GM20431 (cell line): Measurements from ENCODE around the gene SSBP3.
"Not testable (repeated sequence)": the region's sequence is repeated elsewhere in the genome, so short reads cannot be mapped to it uniquely, and the experiment has no call there.

Source experiments
- in situ Hi-C: fragments of 300-500 bp; cut with MseI, MboI; formaldehyde crosslinking; loops from one replicate; pipeline ENCODE4 v1.15.0; 2020; ENCODE audit warnings: low sequenced_read_pairs; ENCODE audit not compliant: unreplicated experiment

SSBP3 gene

GRCh38 chr1:54356680-54357147, 49.5 kb downstream of the SSBP3 start:
- in situ Hi-C loops = no loop called here

- in situ Hi-C loops = no loop called here
Observed at GRCh38 chr1:54355931-54356679, 50.1 kb downstream of the SSBP3 start.

- in situ Hi-C loops = no loop called here
Observed at GRCh38 chr1:54354899-54355298, 51.3 kb downstream of the SSBP3 start.

- in situ Hi-C loops = no loop called here
Observed at GRCh38 chr1:54353959-54354358, 52.2 kb downstream of the SSBP3 start.

- in situ Hi-C loops = no loop called here
Observed at GRCh38 chr1:54352755-54353154, 53.4 kb downstream of the SSBP3 start.

- in situ Hi-C loops = no loop called here
Observed at GRCh38 chr1:54350360-54350759, 55.8 kb downstream of the SSBP3 start.

- in situ Hi-C loops = no loop called here
Observed at GRCh38 chr1:54348700-54349021, 57.5 kb downstream of the SSBP3 start.

- in situ Hi-C loops = no loop called here
Observed at GRCh38 chr1:54347955-54348699, 58.1 kb downstream of the SSBP3 start.

GRCh38 chr1:54347261-54347954, 58.8 kb downstream of the SSBP3 start:
- in situ Hi-C loops = no loop called here

- in situ Hi-C loops = not testable (repeated sequence)
Observed at GRCh38 chr1:54345548-54345947, 60.6 kb downstream of the SSBP3 start.

- in situ Hi-C loops = no loop called here
Observed at GRCh38 chr1:54345116-54345515, 61.1 kb downstream of the SSBP3 start.

GRCh38 chr1:54342742-54343687, 63.2 kb downstream of the SSBP3 start:
- in situ Hi-C loops = no loop called here

- in situ Hi-C loops = no loop called here
Observed at GRCh38 chr1:54342288-54342687, 63.9 kb downstream of the SSBP3 start.

- in situ Hi-C loops = no loop called here
Observed at GRCh38 chr1:54341763-54342162, 64.4 kb downstream of the SSBP3 start.

- in situ Hi-C loops = no loop called here
Observed at GRCh38 chr1:54340878-54341277, 65.3 kb downstream of the SSBP3 start.

GRCh38 chr1:54340434-54340833, 65.8 kb downstream of the SSBP3 start:
- in situ Hi-C loops = no loop called here

GRCh38 chr1:54339126-54339525, 67.1 kb downstream of the SSBP3 start:
- in situ Hi-C loops = no loop called here

GRCh38 chr1:54338464-54338863, 67.7 kb downstream of the SSBP3 start:
- in situ Hi-C loops = no loop called here

- in situ Hi-C loops = no loop called here
Observed at GRCh38 chr1:54337928-54338327, 68.3 kb downstream of the SSBP3 start.

GRCh38 chr1:54337034-54337433, 69.2 kb downstream of the SSBP3 start:
- in situ Hi-C loops = no loop called here
